Neural cell (in vitro differentiated cells): ENCODE data around the gene LARGE1. TPM values are rescaled to one million over a fixed set of nuclear protein-coding genes. Genes with fewer than 3 reads are reported as not detected.

Experiments used
- H2AFZ ChIP-seq: fragments of 200-600, 300-800 bp; sonication (generic), shearing (Covaris generic); 2 replicates; pipeline ENCODE4 v1.6.0; 2014; ENCODE audit warnings: low read depth, mild to moderate bottlenecking, antibody characterized with exemption, low read length, moderate library complexity
- H3F3A ChIP-seq: fragments of 200-600 bp; shearing (Covaris generic); 2 replicates; pipeline ENCODE4 v1.6.1; 2016; ENCODE audit warnings: mild to moderate bottlenecking, moderate library complexity, mixed read lengths, antibody characterized with exemption, low read length; ENCODE audit not compliant: insufficient read depth, poor library complexity, severe bottlenecking
- H3K27ac ChIP-seq: fragments of 200-600, 300-800 bp; sonication (generic), shearing (Covaris generic); 2 replicates; pipeline ENCODE4 v1.5.1; 2014; ENCODE audit warnings: mild to moderate bottlenecking, low read length, moderate library complexity
- H3K27me3 ChIP-seq: fragments of 300-800, 200-600 bp; sonication (generic), shearing (Covaris generic); 2 replicates; pipeline ENCODE4 v1.6.0; 2014; ENCODE audit warnings: mild to moderate bottlenecking, low read depth, low read length, moderate library complexity; ENCODE audit not compliant: insufficient read depth
- H3K36me3 ChIP-seq: fragments of 300-800, 200-600 bp; sonication (generic), shearing (Covaris generic); 2 replicates; pipeline ENCODE4 v1.5.1; 2014; ENCODE audit warnings: mild to moderate bottlenecking, antibody characterized with exemption, low read length, moderate library complexity; ENCODE audit not compliant: insufficient read depth
- H3K4me2 ChIP-seq: fragments of 300-800, 200-600 bp; sonication (generic), shearing (Covaris generic); 2 replicates; pipeline ENCODE4 v1.6.0; 2014; ENCODE audit warnings: mild to moderate bottlenecking, low read length
- H3K4me3 ChIP-seq: fragments of 300-800, 200-600 bp; sonication (generic), shearing (Covaris generic); 2 replicates; pipeline ENCODE4 v1.5.1; 2014; ENCODE audit warnings: mild to moderate bottlenecking, low read length, moderate library complexity
- H3K79me2 ChIP-seq: fragments of 200-600 bp; shearing (Covaris generic); replicated peaks from 2 replicates; pipeline ENCODE4 v1.6.0; 2014; ENCODE audit warnings: mild to moderate bottlenecking, low read length, moderate library complexity; ENCODE audit not compliant: insufficient read depth
- H3K9ac ChIP-seq: fragments of 300-800, 200-600 bp; sonication (generic), shearing (Covaris generic); 2 replicates; pipeline ENCODE4 v1.6.1; 2016; ENCODE audit warnings: mild to moderate bottlenecking, low read length, mixed read lengths
- H3K9me2 ChIP-seq: fragments of 200-600 bp; shearing (Covaris generic); 2 replicates; pipeline ENCODE4 v1.6.1; 2016; ENCODE audit warnings: mild to moderate bottlenecking, low read length, mixed read lengths; ENCODE audit not compliant: insufficient read depth
- H3K9me3 ChIP-seq: fragments of 200-600, 300-800 bp; sonication (generic), shearing (Covaris generic); 2 replicates; pipeline ENCODE4 v1.6.1; 2016; ENCODE audit warnings: mild to moderate bottlenecking, mixed run types, low read length, moderate library complexity, mixed read lengths
- H4K20me1 ChIP-seq: fragments of 200-600 bp; shearing (Covaris generic); 2 replicates; pipeline ENCODE4 v1.6.1; 2016; ENCODE audit warnings: mild to moderate bottlenecking, mixed run types; ENCODE audit not compliant: insufficient read depth
- CTCF ChIP-seq: fragments of 450-650 bp; IDR thresholded peaks from 2 replicates; pipeline ENCODE4 v1.5.1; 2014; ENCODE audit warnings: antibody characterized with exemption, mild to moderate bottlenecking, moderate library complexity; ENCODE audit not compliant: poor library complexity, severe bottlenecking
- EP300 ChIP-seq: fragments of 450-650 bp; conservative IDR thresholded peaks from 2 replicates; pipeline ENCODE4 v1.6.1; 2014; ENCODE audit warnings: antibody characterized with exemption, mild to moderate bottlenecking, moderate library complexity; ENCODE audit not compliant: poor library complexity, severe bottlenecking
- EZH2 ChIP-seq: fragments of 200-600, 300-800 bp; shearing (Covaris generic), sonication (generic); IDR thresholded peaks from 2 replicates; pipeline ENCODE4 v1.6.1; 2014; ENCODE audit warnings: antibody characterized with exemption, low read length, borderline replicate concordance, mild to moderate bottlenecking; ENCODE audit not compliant: insufficient read depth, poor library complexity, severe bottlenecking
- MXI1 ChIP-seq: fragments of 450-650 bp; conservative IDR thresholded peaks from 2 replicates; pipeline ENCODE4 v1.6.1; 2014; ENCODE audit warnings: antibody characterized with exemption, mild to moderate bottlenecking; ENCODE audit not compliant: poor library complexity, severe bottlenecking
- POLR2AphosphoS5 ChIP-seq: IDR thresholded peaks from 2 replicates; pipeline ENCODE4 v1.6.1; 2012
- RAD21 ChIP-seq: fragments of 450-650 bp; conservative IDR thresholded peaks from 2 replicates; pipeline ENCODE4 v1.6.1; 2014; ENCODE audit warnings: antibody characterized with exemption, mild to moderate bottlenecking, moderate library complexity
- REST ChIP-seq: IDR thresholded peaks from 2 replicates; pipeline ENCODE4 v1.6.1; 2012; ENCODE audit warnings: borderline replicate concordance
- SMC3 ChIP-seq: fragments of 450-650 bp; conservative IDR thresholded peaks from 2 replicates; pipeline ENCODE4 v1.6.1; 2014; ENCODE audit warnings: antibody characterized with exemption, mild to moderate bottlenecking, moderate library complexity; ENCODE audit not compliant: poor library complexity
- TAF1 ChIP-seq: IDR thresholded peaks from 2 replicates; pipeline ENCODE4 v1.6.1; 2012; ENCODE audit warnings: low read depth
- polyA plus RNA-seq: library from polyadenylated mRNA; depleted of rRNA; stranded (reverse); fragments of >200 nt; gene quantifications from 2 replicates; pipeline ENCODE4 v1.2.3, GENCODE V29; 2014

The LARGE1 gene
- polyA plus RNA-seq, 1 donor from 2014 or later = 27.5 TPM

- no peak overlapping the region for H3K27ac ChIP-seq
- no peaks in the 10 kb centered on the region for H3K36me3 ChIP-seq
- no peak overlapping the region for H3K9ac ChIP-seq
- H4K20me1 ChIP-seq = no peaks in the 10 kb centered on the region
- H3K4me2 ChIP-seq = no peak overlapping the region
- no peaks in the 10 kb centered on the region for H3K79me2 ChIP-seq
- no peaks in the 10 kb centered on the region for H3K27me3 ChIP-seq
- TF ChIP-seq REST = no peak
- H3K9me2 ChIP-seq = no peaks in the 10 kb centered on the region
- no peak overlapping the region for H2AFZ ChIP-seq
- no peak overlapping the region for H3K4me3 ChIP-seq
- H3K9me3 ChIP-seq = peaks cover 8% of the 10 kb centered on the region
- no peaks in the 10 kb centered on the region for H3F3A ChIP-seq
These were observed 134.8 kb downstream of the LARGE1 start for GRCh38 chr22:33785283-33785968.

- no peak for TF ChIP-seq EP300
- TF ChIP-seq EZH2 = no peak
- no peak for TF ChIP-seq MXI1
- TF ChIP-seq SMC3 = no peak
- no peak for TF ChIP-seq CTCF
- no peak for TF ChIP-seq TAF1
- no peak for TF ChIP-seq POLR2AphosphoS5
- TF ChIP-seq RAD21 = no peak
- TF ChIP-seq REST = no peak
- H3K79me2 ChIP-seq = no peaks in the 10 kb centered on the region
These were observed 138.9 kb downstream of the LARGE1 start for GRCh38 chr22:33781411-33781810.

More at GRCh38 chr22:33781411-33781810, 138.9 kb downstream of the LARGE1 start:
- no peaks in the 10 kb centered on the region for H3K27me3 ChIP-seq
- no peak overlapping the region for H3K4me2 ChIP-seq
- H3K9ac ChIP-seq = no peak overlapping the region
- no peak overlapping the region for H3K4me3 ChIP-seq
- H2AFZ ChIP-seq = no peak overlapping the region
- H3F3A ChIP-seq = no peaks in the 10 kb centered on the region
- H3K9me3 ChIP-seq = no peaks in the 10 kb centered on the region
- no peaks in the 10 kb centered on the region for H3K36me3 ChIP-seq
- no peaks in the 10 kb centered on the region for H3K9me2 ChIP-seq
- no peak overlapping the region for H3K27ac ChIP-seq
- H4K20me1 ChIP-seq = no peaks in the 10 kb centered on the region
